ENCODE data around the gene TGOLN2. TPM values are rescaled to one million over a fixed set of nuclear protein-coding genes. Genes with fewer than 3 reads are reported as not detected.

Gene TGOLN2
- total RNA-seq, 1 experiment from 2014 or later: 178 TPM

DNA sequence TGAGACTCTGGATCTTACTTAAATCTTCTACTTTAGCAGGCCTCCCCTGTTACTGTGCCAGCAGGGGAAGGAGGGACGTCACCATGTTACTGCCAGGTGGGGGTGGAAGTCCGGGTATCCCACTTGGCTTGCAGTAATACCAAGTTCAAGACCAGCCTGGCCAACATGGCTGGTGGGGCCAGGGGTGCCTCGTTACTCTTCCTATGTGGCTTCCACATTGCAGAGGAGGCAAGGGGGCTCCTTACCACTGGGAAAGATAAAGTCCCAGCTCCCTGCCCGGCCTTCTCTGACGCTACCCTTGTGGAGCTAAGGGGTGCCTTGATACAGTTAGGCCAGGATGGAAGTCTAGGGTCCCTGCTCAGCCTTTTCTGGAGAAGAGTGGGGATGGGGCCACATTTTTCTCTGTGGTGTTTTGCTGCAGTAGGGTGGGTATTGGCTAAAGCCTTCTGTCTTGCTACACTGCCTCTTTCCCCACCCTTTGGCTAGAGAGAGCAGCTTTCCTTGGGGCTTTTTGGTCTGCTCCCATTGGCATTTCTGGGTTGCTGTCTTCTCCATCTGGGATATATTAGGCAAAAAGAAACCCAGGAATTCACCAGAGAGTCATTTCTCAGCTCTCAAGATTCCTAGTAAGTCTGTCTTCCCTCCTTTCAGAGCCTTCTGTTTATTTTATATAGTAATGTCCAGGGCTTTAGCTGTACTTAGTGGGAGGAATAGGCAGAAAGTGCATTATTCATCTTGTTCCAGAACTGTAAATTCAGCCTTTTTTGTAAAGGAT lies 48.7 kb upstream of the TGOLN2 start:
- Histone ChIP-seq H3K27me3 (ENCODE audit: control insufficient read depth, insufficient read depth, low read length) (no peaks in the 10 kb centered on the region), H3K9me3 (ENCODE audit: control insufficient read depth, insufficient read depth, low read depth, low read length) (no peaks in the 10 kb centered on the region), H3K36me3 (ENCODE audit: control insufficient read depth, insufficient read depth, low read length) (peaks cover 6% of the 10 kb centered on the region; the same call in 1 of the 2 replicates), H3K27ac (ENCODE audit: low read length) (no peak overlapping the region), H3K4me3 (ENCODE audit: low read depth in 2 of 2, low read length in 2 of 2) (no peak overlapping the region), H3K4me1 (ENCODE audit: control insufficient read depth, insufficient read depth, low read length) (no peaks in the 10 kb centered on the region)
- in situ Hi-C loops (cut with HindIII; ENCODE audit: low pct_unique_long_range_greater_than_20kb, low sequenced_read_pairs) (no loop called here), intact Hi-C loops (cut with micrococcal nuclease; ENCODE audit: unreplicated experiment) (no loop called here)
- DNase-seq (ENCODE audit: low read depth, low spot score): no peak
- ATAC-seq: no peak
- ChIA-PET CTCF (no interaction called here), POLR2A (interaction anchor here (0.5 kb wide), 1 partner anchor 173 kb away, joined by 3 read pairs; no protein-coding TSS in a partner anchor)
- BruUV-seq (replicated peaks): no TSS peak
- TF ChIP-seq SIN3A (IDR thresholded peaks at IDR 0.05; ENCODE audit: borderline replicate concordance, insufficient read depth, low read depth, low read length) (no peak), TCF7L2 (IDR thresholded peaks at IDR 0.05; ENCODE audit: low read depth, low read length) (no peak), POLR2AphosphoS5 (IDR thresholded peaks at IDR 0.05; ENCODE audit: low read depth, low read length) (no peak)
- TF ChIP-seq, protein P1, sequence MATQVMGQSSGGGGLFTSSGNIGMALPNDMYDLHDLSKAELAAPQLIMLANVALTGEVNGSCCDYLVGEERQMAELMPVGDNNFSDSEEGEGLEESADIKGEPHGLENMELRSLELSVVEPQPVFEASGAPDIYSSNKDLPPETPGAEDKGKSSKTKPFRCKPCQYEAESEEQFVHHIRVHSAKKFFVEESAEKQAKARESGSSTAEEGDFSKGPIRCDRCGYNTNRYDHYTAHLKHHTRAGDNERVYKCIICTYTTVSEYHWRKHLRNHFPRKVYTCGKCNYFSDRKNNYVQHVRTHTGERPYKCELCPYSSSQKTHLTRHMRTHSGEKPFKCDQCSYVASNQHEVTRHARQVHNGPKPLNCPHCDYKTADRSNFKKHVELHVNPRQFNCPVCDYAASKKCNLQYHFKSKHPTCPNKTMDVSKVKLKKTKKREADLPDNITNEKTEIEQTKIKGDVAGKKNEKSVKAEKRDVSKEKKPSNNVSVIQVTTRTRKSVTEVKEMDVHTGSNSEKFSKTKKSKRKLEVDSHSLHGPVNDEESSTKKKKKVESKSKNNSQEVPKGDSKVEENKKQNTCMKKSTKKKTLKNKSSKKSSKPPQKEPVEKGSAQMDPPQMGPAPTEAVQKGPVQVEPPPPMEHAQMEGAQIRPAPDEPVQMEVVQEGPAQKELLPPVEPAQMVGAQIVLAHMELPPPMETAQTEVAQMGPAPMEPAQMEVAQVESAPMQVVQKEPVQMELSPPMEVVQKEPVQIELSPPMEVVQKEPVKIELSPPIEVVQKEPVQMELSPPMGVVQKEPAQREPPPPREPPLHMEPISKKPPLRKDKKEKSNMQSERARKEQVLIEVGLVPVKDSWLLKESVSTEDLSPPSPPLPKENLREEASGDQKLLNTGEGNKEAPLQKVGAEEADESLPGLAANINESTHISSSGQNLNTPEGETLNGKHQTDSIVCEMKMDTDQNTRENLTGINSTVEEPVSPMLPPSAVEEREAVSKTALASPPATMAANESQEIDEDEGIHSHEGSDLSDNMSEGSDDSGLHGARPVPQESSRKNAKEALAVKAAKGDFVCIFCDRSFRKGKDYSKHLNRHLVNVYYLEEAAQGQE (IDR thresholded peaks at IDR 0.05; ENCODE audit: insufficient read depth in 1 of 2, low read depth in 2 of 2, low read length in 1 of 2): no peak
- TF ChIP-seq, protein P2, sequence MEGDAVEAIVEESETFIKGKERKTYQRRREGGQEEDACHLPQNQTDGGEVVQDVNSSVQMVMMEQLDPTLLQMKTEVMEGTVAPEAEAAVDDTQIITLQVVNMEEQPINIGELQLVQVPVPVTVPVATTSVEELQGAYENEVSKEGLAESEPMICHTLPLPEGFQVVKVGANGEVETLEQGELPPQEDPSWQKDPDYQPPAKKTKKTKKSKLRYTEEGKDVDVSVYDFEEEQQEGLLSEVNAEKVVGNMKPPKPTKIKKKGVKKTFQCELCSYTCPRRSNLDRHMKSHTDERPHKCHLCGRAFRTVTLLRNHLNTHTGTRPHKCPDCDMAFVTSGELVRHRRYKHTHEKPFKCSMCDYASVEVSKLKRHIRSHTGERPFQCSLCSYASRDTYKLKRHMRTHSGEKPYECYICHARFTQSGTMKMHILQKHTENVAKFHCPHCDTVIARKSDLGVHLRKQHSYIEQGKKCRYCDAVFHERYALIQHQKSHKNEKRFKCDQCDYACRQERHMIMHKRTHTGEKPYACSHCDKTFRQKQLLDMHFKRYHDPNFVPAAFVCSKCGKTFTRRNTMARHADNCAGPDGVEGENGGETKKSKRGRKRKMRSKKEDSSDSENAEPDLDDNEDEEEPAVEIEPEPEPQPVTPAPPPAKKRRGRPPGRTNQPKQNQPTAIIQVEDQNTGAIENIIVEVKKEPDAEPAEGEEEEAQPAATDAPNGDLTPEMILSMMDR (IDR thresholded peaks at IDR 0.05): no peak

DNA sequence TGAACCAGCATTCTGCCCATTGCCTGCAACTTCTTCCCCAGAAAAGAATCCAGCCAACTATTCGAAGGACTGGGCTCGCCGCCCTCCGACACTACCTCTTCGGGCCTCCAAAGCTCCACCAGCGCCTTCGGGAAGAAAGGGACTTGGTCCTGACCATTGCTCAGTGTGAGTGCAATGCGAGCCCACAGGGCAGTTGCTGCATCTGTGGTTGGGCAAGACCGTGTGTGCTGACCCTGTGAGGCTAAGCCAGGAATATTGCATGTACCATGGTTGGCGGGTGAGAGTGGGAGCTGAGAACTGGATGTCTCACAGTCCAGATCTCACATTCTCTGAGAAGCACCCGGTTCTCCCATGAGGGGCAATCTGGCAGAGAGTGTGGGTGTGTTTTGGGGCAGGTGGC lies 43.3 kb upstream of the TGOLN2 start:
- intact Hi-C loops (cut with micrococcal nuclease; ENCODE audit: unreplicated experiment) (no loop called here), in situ Hi-C loops (cut with HindIII; ENCODE audit: low pct_unique_long_range_greater_than_20kb, low sequenced_read_pairs) (no loop called here)
- ATAC-seq (peak; percentile 20; the same call in 1 of the 2 replicates), DNase-seq (ENCODE audit: low read depth, low spot score) (no peak)
- ChIA-PET CTCF (no interaction called here), POLR2A (no interaction called here)
- H3K9me3 ChIP-seq (ENCODE audit: control insufficient read depth, insufficient read depth, low read depth, low read length): no peaks in the 10 kb centered on the region
- TF ChIP-seq TCF7L2 (IDR thresholded peaks at IDR 0.05; ENCODE audit: low read depth, low read length) (no peak), POLR2AphosphoS5 (IDR thresholded peaks at IDR 0.05; ENCODE audit: low read depth, low read length) (no peak), SIN3A (IDR thresholded peaks at IDR 0.05; ENCODE audit: borderline replicate concordance, insufficient read depth, low read depth, low read length) (no peak)
- TF ChIP-seq, protein P2 (IDR thresholded peaks at IDR 0.05): no peak
- TF ChIP-seq, protein P1 (IDR thresholded peaks at IDR 0.05; ENCODE audit: insufficient read depth in 1 of 2, low read depth in 2 of 2, low read length in 1 of 2): no peak
- no TSS peak for BruUV-seq (replicated peaks)
- no peaks in the 10 kb centered on the region for H3K27me3 ChIP-seq (ENCODE audit: control insufficient read depth, insufficient read depth, low read length)
- no peaks in the 10 kb centered on the region for H3K36me3 ChIP-seq (ENCODE audit: control insufficient read depth, insufficient read depth, low read length)
- H3K4me3 ChIP-seq (ENCODE audit: low read depth in 2 of 2, low read length in 2 of 2): no peak overlapping the region
- no peak overlapping the region for H3K27ac ChIP-seq (ENCODE audit: low read length)
- peaks cover 16% of the 10 kb centered on the region for H3K4me1 ChIP-seq (ENCODE audit: control insufficient read depth, insufficient read depth, low read length)
